GM18951 (cell line): Measurements from ENCODE around the gene RBM28.

Source experiments
- POLR2A ChIP-seq: IDR thresholded peaks from 4 replicates; pipeline ENCODE4 v1.6.1; 2011; ENCODE audit warnings: mild to moderate bottlenecking; ENCODE audit not compliant: insufficient read length, insufficient read depth; ENCODE audit errors: extremely low read depth
- in situ Hi-C: fragments of 300-500 bp; cut with MboI; formaldehyde crosslinking; loops from one replicate; pipeline ENCODE4 v1.12.0; 2022; ENCODE audit warnings: low sequenced_read_pairs, mixed read lengths, inconsistent platforms; ENCODE audit not compliant: unreplicated experiment

The RBM28 gene

DNA sequence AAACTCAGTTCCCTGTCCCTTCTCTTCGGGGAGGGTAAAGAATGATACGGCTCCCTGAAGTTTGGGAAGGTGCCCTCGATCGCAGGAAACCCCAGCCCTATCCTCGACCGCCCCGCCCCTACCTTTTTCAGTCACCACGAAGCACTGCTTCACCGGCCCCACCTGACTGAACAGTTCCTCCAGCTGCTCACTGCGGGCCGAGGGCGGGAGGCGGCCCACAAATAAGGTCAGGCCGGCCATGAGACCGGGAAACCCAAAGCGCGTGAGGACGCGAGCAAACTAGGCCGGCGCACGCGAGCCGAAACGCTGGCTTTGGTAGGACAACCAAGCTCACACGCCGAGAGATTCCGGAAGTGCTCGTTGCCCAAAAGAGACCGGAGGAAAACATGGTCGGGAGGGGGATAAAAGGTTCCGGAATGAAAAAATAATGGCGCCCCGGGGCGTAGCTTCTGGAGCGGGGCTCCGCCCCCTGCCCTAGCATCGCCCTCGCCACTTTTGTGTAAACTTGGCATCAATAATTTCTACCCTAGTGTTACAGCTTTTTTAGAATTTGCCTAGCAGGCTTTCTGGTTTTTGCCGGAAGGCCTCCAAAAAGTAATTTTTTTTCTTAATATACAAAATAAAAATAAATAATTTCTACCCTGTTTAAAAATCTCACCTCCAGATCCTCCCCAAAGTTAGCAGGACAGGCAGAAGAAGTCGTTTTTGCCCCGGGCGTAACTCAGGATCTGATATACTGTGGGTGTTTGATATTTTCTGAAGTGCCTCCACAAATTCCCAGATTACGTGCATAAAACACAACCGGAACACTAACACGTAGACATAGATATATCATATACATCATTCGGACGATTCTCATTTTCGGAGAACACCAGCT lies at the start of gene RBM28:
TSS of gene RBM28 (minus strand) at position 355 of the 877 bp plus-strand sequence. CDS start at position 240, 115 bp downstream.
- peak; percentile 91 for TF ChIP-seq POLR2A
- in situ Hi-C loops = no loop called here

DNA sequence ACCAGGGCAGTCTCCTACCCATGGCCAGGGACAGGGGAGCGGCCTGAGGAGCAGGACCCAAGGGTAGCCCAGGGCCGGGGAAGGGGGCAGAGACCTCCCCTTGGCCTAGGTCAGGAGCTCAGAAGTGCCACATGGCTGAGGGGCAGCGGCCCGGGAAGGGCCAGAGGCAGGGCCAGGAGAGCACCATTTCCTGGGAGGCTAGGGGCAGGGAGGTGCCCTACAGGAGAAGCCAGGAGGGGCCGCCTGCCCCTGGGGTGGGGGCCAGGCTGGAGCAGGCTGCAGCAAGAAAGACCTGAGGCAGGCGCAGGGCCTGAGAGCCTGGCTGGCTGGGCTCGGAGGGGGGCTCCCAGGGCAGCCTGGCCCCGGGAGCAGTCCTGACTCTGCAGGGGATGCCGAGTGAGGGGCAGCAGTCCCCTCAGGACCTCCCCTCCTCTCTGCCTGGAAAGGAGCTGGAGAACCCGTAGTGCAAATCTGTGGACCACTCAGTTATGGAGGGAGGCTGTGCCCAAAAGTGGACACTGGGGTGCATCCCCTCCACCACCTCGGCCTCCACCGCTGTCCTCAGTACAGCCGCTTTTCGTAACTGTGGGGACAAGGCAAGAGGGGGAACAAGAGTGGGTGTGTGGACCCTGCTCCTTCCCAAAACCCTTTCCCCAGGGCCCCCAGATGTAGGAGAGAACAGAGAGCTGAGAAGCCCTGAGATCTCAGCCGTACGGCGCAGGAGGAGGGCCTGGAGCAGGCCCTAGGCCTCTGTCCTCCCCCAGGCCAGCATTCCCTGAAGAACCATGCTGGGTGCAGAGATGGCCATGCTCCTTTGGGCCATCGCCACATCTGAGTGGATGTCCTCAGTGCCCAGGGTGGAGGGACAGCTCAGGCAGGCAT lies 49.0 kb upstream of the RBM28 start:
- TF ChIP-seq POLR2A = no peak
- in situ Hi-C loops = no loop called here

- in situ Hi-C loops = no loop called here
- no peak for TF ChIP-seq POLR2A
Measured at GRCh38 chr7:128391805-128392204, 48.1 kb upstream of the RBM28 start.

DNA sequence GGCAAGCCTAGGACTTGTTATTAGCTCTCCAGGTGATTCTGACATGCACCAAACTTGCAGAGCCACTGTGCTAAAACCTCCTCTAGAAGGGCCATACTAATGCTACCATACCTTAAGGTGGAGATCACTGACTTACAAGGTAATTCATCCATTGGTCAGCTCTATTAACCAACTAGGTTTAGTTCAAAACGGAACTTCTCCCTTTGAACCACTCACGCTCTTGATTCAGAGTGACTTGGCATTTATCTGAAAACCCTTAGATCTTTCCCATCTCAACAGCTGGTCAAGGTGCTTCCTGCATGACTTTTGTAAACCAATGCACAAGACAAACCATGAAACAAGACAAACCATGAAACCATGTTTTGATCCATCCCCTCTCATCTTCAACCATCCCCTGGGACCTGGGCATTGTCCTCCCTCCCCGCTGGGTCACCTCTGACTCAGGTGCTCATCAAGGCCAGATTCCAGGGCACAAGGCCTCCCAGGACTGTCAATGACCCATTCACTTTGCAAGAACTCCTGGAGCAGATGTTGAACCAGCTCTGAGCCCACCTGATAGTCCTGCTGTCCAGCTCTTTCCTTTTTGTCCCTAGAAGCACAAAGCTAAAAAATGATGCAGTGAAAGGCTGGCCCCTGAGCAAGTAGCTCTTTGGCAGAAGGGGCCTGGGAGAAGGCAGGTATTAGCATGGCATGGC lies 47.3 kb upstream of the RBM28 start:
- TF ChIP-seq POLR2A = no peak
- in situ Hi-C loops = no loop called here

DNA sequence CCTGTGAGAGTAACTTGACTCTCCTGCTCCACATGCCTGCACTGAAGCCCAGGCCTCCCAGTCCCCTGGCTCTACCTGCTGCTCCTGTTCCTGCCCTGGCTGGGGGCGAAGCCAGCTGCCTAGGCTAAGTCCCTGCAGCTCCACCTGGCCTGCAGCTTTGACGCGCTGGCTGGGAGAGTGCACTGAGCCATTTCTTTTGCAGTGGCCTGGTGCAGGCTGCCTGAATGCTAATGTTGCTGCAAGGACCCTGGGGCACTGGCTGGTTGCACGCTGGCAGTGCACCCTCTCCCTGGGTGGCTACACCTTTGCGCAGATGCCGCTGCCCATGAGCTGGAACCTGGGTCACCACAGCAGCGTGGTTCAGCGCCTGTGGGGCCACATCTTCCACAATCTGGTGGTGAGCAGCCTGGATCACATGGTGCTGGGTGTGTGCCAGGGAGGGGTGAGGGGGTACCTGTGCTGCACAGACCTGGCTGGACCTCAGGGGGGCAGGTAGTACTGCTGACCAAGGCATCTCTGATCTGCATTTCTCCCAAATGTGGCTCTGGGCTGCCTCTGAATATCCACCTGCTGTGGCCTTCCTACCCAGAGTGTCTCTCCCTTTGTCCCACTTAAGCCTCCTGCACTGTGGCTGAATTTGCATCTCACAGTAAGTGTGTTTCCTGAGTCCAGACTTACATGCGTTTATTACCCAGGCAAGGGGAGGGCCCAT lies 46.1 kb upstream of the RBM28 start:
- in situ Hi-C loops = no loop called here
- no peak for TF ChIP-seq POLR2A

DNA sequence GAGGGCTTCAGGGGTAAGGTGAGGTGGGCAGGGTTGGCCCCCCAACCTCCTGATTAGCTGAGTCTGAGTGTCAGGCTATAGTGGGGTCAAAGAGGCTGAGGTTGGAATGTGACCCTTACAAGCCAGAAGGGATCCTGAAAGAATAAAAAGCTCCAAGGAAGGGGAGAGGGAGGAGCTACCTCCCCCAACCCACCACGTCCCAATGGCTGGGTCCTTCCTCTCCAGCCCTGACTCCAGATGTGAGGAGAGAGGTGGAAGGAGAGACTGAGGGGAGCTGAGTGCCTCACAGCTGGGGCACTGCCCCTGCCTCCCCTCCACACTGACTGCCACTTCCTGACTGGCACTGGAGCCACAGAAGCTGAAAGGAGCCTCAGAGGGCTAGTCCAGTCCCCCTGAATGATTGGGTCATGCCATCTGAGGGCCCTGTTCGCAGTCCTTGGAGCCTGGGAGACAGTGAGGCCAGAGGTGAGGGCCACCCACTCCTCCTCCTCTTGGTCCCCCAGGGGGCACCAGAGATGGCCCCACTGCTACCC lies 45.4 kb upstream of the RBM28 start:
- no peak for TF ChIP-seq POLR2A
- in situ Hi-C loops = no loop called here

- TF ChIP-seq POLR2A = no peak
- in situ Hi-C loops = no loop called here
Measured at GRCh38 chr7:128388145-128388485, 44.4 kb upstream of the RBM28 start.

DNA sequence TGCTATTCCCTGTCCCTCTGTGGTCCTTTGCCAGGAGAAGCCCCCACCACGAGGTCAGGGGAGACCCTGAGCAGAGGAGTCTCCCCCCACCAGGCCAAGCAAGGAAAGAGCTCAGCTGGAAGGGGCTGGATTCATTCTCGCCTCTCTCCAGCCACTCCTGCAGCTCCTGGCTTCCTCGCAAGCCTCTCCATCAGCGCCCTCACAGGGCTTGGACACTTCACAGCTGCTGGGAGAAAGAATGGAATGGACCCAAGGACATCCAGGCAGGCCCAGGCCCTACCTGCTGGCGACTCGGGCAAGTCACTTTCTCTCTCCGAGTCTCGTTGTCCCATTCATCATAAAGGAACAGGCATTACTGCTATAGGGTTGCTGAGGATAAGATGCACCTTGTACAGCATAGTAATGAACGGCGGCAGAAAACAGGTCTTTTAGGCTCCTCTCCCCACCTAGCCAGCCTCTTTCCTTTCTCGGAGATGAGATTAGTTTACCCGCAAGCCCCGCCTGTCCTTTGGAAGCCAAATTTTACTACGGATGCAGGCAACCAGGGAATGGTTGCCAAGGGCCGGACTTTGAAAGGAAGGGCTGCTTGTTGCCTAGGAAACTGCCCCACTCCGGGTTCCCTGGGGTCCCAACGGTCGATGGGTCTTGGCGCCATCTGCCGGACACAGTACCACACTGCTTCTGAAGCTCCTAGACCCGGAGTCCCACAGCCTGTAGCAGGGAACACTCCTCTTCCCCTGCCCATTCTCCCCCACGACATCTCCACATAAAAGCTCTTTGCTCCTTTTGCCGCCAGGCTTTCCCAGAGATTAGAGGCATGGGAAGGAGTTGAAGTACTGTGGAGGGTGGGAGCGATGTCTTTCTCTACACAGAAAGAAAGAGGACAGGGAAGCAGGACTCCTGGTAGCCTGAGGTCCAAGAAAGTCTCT lies 43.8 kb upstream of the RBM28 start:
- in situ Hi-C loops = no loop called here
- no peak for TF ChIP-seq POLR2A

DNA sequence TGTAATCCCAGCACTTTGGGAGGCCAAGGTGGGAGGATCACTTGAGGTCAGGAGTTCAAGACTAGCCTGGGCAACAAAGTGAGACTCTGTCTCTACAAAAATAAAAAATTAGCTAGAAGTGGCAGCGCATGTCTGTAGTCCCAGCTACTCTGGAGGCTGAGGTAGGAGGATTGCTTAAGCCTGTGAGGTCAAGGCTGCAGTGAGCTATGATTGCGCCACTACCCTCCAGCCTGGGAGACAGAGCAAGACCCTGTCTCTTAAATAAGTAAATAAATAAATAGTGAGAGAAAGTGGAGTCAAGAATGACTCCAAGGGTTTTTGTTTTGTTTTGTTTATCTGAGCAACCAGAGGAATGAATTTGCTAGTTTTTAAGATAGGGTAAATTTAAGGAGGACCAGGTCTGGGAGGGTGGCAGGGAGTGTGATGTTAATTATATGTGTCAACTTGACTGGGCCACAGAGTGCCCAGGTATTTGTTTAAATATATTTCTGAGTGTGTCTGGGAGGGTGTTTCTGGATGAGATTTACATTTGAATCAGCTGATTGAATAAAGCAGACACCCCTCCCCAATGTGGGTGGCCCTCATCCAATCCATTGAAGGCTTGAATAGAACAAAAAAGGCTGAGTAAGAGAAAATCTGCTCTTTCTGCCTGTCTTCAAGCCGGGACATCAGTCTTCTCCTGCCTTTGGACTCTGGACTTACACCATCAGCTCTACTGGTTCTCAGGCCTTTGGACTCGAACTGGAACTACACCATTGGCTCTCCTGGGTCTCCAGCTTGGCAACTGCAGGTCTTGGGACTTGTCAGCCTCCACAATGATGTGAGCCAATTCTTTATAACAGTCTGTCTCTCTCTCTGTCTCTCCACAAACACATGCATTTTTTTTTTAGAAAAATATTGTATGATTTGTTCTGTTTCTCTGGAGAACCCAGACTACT lies 42.5 kb upstream of the RBM28 start:
- TF ChIP-seq POLR2A = no peak
- in situ Hi-C loops = no loop called here

DNA sequence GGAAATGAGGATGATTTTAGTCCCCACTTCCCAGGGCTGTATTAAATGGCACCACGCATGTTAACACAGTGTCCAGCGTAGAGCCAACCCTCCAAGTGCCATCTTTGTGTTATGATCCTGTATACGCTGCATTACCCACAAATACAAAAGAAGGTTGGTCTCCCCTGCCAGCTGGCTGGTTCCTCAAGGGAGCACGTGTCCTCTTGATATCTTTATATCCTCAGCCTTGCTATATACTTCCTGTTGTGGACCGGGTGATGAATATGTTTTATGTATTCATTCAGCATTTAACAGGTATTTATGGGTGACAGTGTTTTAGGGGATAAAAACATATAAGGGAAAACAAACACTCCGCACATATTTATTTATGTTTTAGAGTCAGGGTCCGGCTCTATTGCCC lies 41.0 kb upstream of the RBM28 start:
- TF ChIP-seq POLR2A = no peak

More for the DNA sequence above, 41.0 kb upstream of the RBM28 start:
- in situ Hi-C loops = no loop called here
